Mammary epithelial cell (primary cell): ENCODE data around the gene SAP30L.

Source experiments
- EZH2 ChIP-seq: IDR thresholded peaks from 2 replicates; pipeline ENCODE4 v1.6.1; 2012; ENCODE audit warnings: low read length, inconsistent platforms, borderline replicate concordance
- TF ChIP-seq, protein P1 (sequence below), 2 donors: IDR thresholded peaks in 1 of 2; conservative IDR thresholded peaks in 1 of 2; 2 replicates each; pipeline ENCODE4 v1.5.1; 2011 to 2012; ENCODE audit warnings: inconsistent platforms in 2 of 2, low read length in 2 of 2, mild to moderate bottlenecking in 2 of 2, control low read depth in 1 of 2, low read depth in 1 of 2; ENCODE audit not compliant: insufficient read depth in 1 of 2; ENCODE audit errors: extremely low read depth in 1 of 2

DNA sequence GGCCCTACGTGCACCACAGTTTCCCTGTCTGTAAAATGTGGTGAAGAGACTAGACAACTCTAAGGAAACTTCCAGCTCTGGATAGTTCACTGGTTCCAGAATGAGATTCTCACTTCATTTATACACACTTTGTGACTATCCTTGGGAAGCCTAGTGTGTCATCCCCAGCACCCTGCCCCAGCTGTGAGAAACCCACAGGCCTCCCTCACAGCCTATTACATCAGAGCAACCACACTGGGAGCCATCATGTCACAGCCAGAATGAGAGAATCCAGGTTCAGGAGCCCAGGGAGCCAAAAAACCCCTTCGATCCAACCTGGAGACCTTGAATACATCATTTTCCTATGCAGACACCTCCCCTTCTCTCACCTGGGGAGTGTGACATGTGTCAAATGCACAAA, 53.2 kb downstream of the SAP30L start:
- TF ChIP-seq, protein P1, sequence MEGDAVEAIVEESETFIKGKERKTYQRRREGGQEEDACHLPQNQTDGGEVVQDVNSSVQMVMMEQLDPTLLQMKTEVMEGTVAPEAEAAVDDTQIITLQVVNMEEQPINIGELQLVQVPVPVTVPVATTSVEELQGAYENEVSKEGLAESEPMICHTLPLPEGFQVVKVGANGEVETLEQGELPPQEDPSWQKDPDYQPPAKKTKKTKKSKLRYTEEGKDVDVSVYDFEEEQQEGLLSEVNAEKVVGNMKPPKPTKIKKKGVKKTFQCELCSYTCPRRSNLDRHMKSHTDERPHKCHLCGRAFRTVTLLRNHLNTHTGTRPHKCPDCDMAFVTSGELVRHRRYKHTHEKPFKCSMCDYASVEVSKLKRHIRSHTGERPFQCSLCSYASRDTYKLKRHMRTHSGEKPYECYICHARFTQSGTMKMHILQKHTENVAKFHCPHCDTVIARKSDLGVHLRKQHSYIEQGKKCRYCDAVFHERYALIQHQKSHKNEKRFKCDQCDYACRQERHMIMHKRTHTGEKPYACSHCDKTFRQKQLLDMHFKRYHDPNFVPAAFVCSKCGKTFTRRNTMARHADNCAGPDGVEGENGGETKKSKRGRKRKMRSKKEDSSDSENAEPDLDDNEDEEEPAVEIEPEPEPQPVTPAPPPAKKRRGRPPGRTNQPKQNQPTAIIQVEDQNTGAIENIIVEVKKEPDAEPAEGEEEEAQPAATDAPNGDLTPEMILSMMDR (conservative IDR thresholded peaks at IDR 0.05 in 1 of 2, IDR thresholded peaks at IDR 0.05 in 1 of 2; ENCODE audit: extremely low read depth in 1 of 2, insufficient read depth in 1 of 2, low read depth in 1 of 2, low read length in 2 of 2): no peak
- no peak for TF ChIP-seq EZH2
